Sigmoid colon (tissue), 3 donors: Measurements from ENCODE around the gene MAST4.

Source experiments
- CTCF ChIP-seq, 4 experiments: fragments of 450-650 bp in 3 of 4; fragments of 200-600 bp in 1 of 4; IDR thresholded peaks; one replicate each; pipeline ENCODE4 v1.5.1; 2016 to 2019; ENCODE audit warnings: antibody characterized with exemption in 4 of 4, mild to moderate bottlenecking in 3 of 4, moderate library complexity in 2 of 4
- POLR2A ChIP-seq, 2 donors: fragments of 450-650 bp; IDR thresholded peaks; one replicate each; pipeline ENCODE4 v1.6.1; 2016; ENCODE audit warnings: antibody characterized with exemption in 2 of 2, mild to moderate bottlenecking in 2 of 2, moderate library complexity in 2 of 2

- TF ChIP-seq POLR2A (IDR thresholded peaks at IDR 0.05) (no peak), CTCF (IDR thresholded peaks at IDR 0.05) (no peak)
These were observed 46.3 kb downstream of the MAST4 start for GRCh38 chr5:66642538-66642937.
